H1 (cell line): ENCODE results near the gene BSN. TPM values are rescaled to one million over a fixed set of nuclear protein-coding genes. Genes with fewer than 3 reads are reported as not detected.

Source experiments
- CTCF ChIA-PET: fragments of 300-600 bp; sonication (Branson Sonifier 250); formaldehyde crosslinking; loops from one replicate; lab custom pipeline; 2021; ENCODE audit not compliant: partially characterized antibody; lab: Charles Lee
- POLR2A ChIA-PET: fragments of 300-600 bp; sonication (Branson Sonifier 250); formaldehyde crosslinking; loops from one replicate; lab custom pipeline; 2021; ENCODE audit warnings: inconsistent platforms; ENCODE audit not compliant: partially characterized antibody; lab: Charles Lee
- DNase-seq, 2 experiments: peaks; one replicate each; pipeline versions ENCODE4 v3.0.0 to v3.0.0-alpha.2; 2010 to 2022; ENCODE audit warnings: low spot score in 2 of 2, low read depth in 1 of 2, mixed read lengths in 1 of 2
- FAIRE-seq: peaks from 2 replicates; lab custom pipeline; 2011; peaks lifted over from hg19 to GRCh38; lab: Jason Lieb, UNC
- H2AFZ ChIP-seq: 2 replicates; pipeline ENCODE4 v1.8.1; 2012; ENCODE audit warnings: low read length, inconsistent platforms
- H2AK5ac ChIP-seq: 2 replicates; pipeline ENCODE4 v1.6.1; 2013; ENCODE audit warnings: low read depth, low read length
- H2BK120ac ChIP-seq: replicated peaks from 2 replicates; pipeline ENCODE3; 2013; ENCODE audit warnings: low read depth, low read length, inconsistent platforms
- H2BK12ac ChIP-seq: 2 replicates; pipeline ENCODE4 v1.6.1; 2013; ENCODE audit warnings: low read depth, low read length
- H2BK15ac ChIP-seq: 2 replicates; pipeline ENCODE4 v1.6.1; 2013; ENCODE audit warnings: low read length
- H2BK20ac ChIP-seq: 2 replicates; pipeline ENCODE4 v1.6.1; 2013; ENCODE audit warnings: low read length
- H2BK5ac ChIP-seq: 2 replicates; pipeline ENCODE4 v1.6.1; 2013; ENCODE audit warnings: low read depth, low read length
- H3K14ac ChIP-seq: 2 replicates; pipeline ENCODE4 v1.6.1; 2013; ENCODE audit warnings: inconsistent platforms; ENCODE audit not compliant: insufficient read length
- H3K18ac ChIP-seq: 2 replicates; pipeline ENCODE4 v1.6.1; 2013; ENCODE audit warnings: low read length; ENCODE audit errors: extremely low read depth
- H3K23ac ChIP-seq: 2 replicates; pipeline ENCODE4 v1.6.1; 2013; ENCODE audit warnings: inconsistent platforms; ENCODE audit not compliant: insufficient read length
- H3K23me2 ChIP-seq: 2 replicates; pipeline ENCODE4 v1.6.1; 2013; ENCODE audit warnings: low read depth, low read length
- H3K27ac ChIP-seq: 2 replicates; pipeline ENCODE4 v1.6.1; 2011; ENCODE audit warnings: low read depth, low read length, inconsistent platforms
- H3K27me3 ChIP-seq, 4 experiments: replicated peaks in 1 of 4; 1 replicate in 1 of 4; 2 replicates in 3 of 4; pipeline versions ENCODE4 v1.6.1 to v1.8.1; 2011 to 2013; ENCODE audit warnings: low read length in 3 of 4, mild to moderate bottlenecking in 3 of 4, inconsistent platforms in 2 of 4, mixed read lengths in 2 of 4, moderate library complexity in 1 of 4; ENCODE audit not compliant: control insufficient read depth in 3 of 4, insufficient read depth in 3 of 4; ENCODE audit errors: extremely low read depth in 1 of 4
- H3K36me3 ChIP-seq, 4 experiments: 2 replicates each; pipeline versions ENCODE4 v1.6.1 to v1.8.1; 2011 to 2013; ENCODE audit warnings: mild to moderate bottlenecking in 4 of 4, low read length in 3 of 4, moderate library complexity in 2 of 4, control low read depth in 1 of 4, inconsistent platforms in 1 of 4; ENCODE audit not compliant: insufficient read depth in 4 of 4, control insufficient read depth in 2 of 4
- H3K4ac ChIP-seq: replicated peaks from 2 replicates; pipeline ENCODE3; 2013; ENCODE audit warnings: low read length, low read depth, mixed read lengths, inconsistent platforms; ENCODE audit not compliant: insufficient read length
- H3K4me1 ChIP-seq, 4 experiments: replicated peaks in 1 of 4; 1 replicate in 1 of 4; 2 replicates in 3 of 4; pipeline versions ENCODE4 v1.6.1 to v1.8.1; 2011 to 2013; ENCODE audit warnings: low read length in 3 of 4, inconsistent platforms in 2 of 4, mixed read lengths in 1 of 4; ENCODE audit not compliant: insufficient read depth in 4 of 4, control insufficient read depth in 3 of 4
- H3K4me2 ChIP-seq, 2 experiments: 2 replicates each; pipeline versions ENCODE4 v1.6.1 to v1.8.1; 2011 to 2013; ENCODE audit warnings: low read depth in 2 of 2, low read length in 2 of 2, control low read depth in 1 of 2, inconsistent platforms in 1 of 2, mild to moderate bottlenecking in 1 of 2; ENCODE audit not compliant: insufficient read depth in 1 of 2
- H3K4me3 ChIP-seq, 4 experiments: fragments of 200-600, 300-600 bp in 1 of 4; sonication (generic), shearing (Covaris generic), sonication (Bioruptor Twin) in 1 of 4; 2 replicates each; pipeline versions ENCODE4 v1.5.1 to v1.8.1; 2011 to 2016; ENCODE audit warnings: low read length in 4 of 4, low read depth in 3 of 4, control low read depth in 2 of 4, inconsistent platforms in 2 of 4, mild to moderate bottlenecking in 2 of 4, mixed read lengths in 1 of 4, moderate library complexity in 1 of 4; ENCODE audit not compliant: insufficient read depth in 2 of 4; ENCODE audit errors: extremely low read depth in 1 of 4
- H3K56ac ChIP-seq: replicated peaks from 2 replicates; pipeline ENCODE3; 2013; ENCODE audit warnings: low read depth, mild to moderate bottlenecking, mixed read lengths, low read length, inconsistent platforms; ENCODE audit not compliant: insufficient read length
- H3K79me1 ChIP-seq: 2 replicates; pipeline ENCODE4 v1.6.1; 2013; ENCODE audit warnings: low read depth, low read length, control low read depth
- H3K79me2 ChIP-seq, 2 experiments: 2 replicates each; pipeline versions ENCODE4 v1.6.1 to v1.8.1; 2012 to 2013; ENCODE audit warnings: low read length in 2 of 2, mild to moderate bottlenecking in 2 of 2, inconsistent platforms in 1 of 2; ENCODE audit not compliant: insufficient read depth in 2 of 2, control insufficient read depth in 1 of 2
- H3K9ac ChIP-seq, 4 experiments: replicated peaks in 1 of 4; 1 replicate in 1 of 4; 2 replicates in 3 of 4; pipeline versions ENCODE4 v1.6.1 to v1.8.1; 2011 to 2013; ENCODE audit warnings: low read depth in 3 of 4, low read length in 3 of 4, control low read depth in 2 of 4, mild to moderate bottlenecking in 2 of 4, moderate library complexity in 2 of 4, inconsistent platforms in 1 of 4; ENCODE audit errors: extremely low read depth in 1 of 4
- H3K9me3 ChIP-seq, 2 experiments: 2 replicates each; pipeline versions ENCODE4 v1.6.1 to v1.8.1; 2012 to 2013; ENCODE audit warnings: mild to moderate bottlenecking in 2 of 2, moderate library complexity in 2 of 2, control low read depth in 1 of 2, inconsistent platforms in 1 of 2, low read depth in 1 of 2, low read length in 1 of 2, mixed read lengths in 1 of 2; ENCODE audit not compliant: insufficient read depth in 2 of 2
- H4K20me1 ChIP-seq, 2 experiments: replicated peaks in 1 of 2; 2 replicates each; pipeline versions ENCODE3 to v1.8.1; 2011 to 2013; ENCODE audit warnings: inconsistent platforms in 2 of 2, low read length in 2 of 2, mild to moderate bottlenecking in 1 of 2; ENCODE audit not compliant: insufficient read depth in 2 of 2, control insufficient read depth in 1 of 2
- H4K5ac ChIP-seq: 2 replicates; pipeline ENCODE4 v1.6.1; 2013; ENCODE audit warnings: low read length, low read depth, mixed read lengths, inconsistent platforms; ENCODE audit not compliant: insufficient read length
- H4K8ac ChIP-seq: 2 replicates; pipeline ENCODE4 v1.8.0; 2013; ENCODE audit warnings: mild to moderate bottlenecking, moderate library complexity, low read length, inconsistent platforms; ENCODE audit not compliant: insufficient read depth; ENCODE audit errors: extremely low read depth
- H4K91ac ChIP-seq: replicated peaks from 2 replicates; pipeline ENCODE3; 2013; ENCODE audit warnings: low read length, mixed read lengths, inconsistent platforms; ENCODE audit not compliant: insufficient read length
- ASH2L ChIP-seq: fragments of 200-600, 300-600 bp; sonication (generic); IDR thresholded peaks from one replicate; pipeline ENCODE4 v1.7.1; 2017; ENCODE audit warnings: low read length
- CBX5 ChIP-seq: fragments of 300-800, 300-1000 bp; sonication (generic); IDR thresholded peaks from 2 replicates; pipeline ENCODE4 v1.7.1; 2016; ENCODE audit warnings: antibody characterized with exemption, low read length, low read depth
- CHD2 ChIP-seq: IDR thresholded peaks from 2 replicates; pipeline ENCODE4 v1.6.1; 2012; ENCODE audit warnings: low read length, improper control_type of control experiment
- CTBP2 ChIP-seq: IDR thresholded peaks from 2 replicates; pipeline ENCODE4 v1.7.0; 2011; ENCODE audit warnings: borderline replicate concordance, mild to moderate bottlenecking, moderate library complexity, mixed read lengths, low read length; ENCODE audit not compliant: insufficient read depth, insufficient read length
- EP300 ChIP-seq, 2 experiments: IDR thresholded peaks; 1 replicate in 1 of 2; 2 replicates in 1 of 2; pipeline ENCODE4 v1.6.1; 2011 to 2012; ENCODE audit warnings: low read depth in 2 of 2, low read length in 2 of 2, mild to moderate bottlenecking in 2 of 2, borderline replicate concordance in 1 of 2, inconsistent platforms in 1 of 2, moderate library complexity in 1 of 2
- FOSL1 ChIP-seq: IDR thresholded peaks from 2 replicates; pipeline ENCODE4 v1.6.1; 2011; ENCODE audit warnings: mild to moderate bottlenecking, low read depth, low read length, moderate library complexity; ENCODE audit not compliant: insufficient read depth
- GABPA ChIP-seq: IDR thresholded peaks from 2 replicates; pipeline ENCODE4 v1.6.1; 2011; ENCODE audit warnings: mild to moderate bottlenecking, low read length, moderate library complexity, borderline replicate concordance; ENCODE audit not compliant: insufficient read depth
- JUND ChIP-seq: IDR thresholded peaks from 2 replicates; pipeline ENCODE4 v1.6.1; 2011; ENCODE audit warnings: mild to moderate bottlenecking, improper control_type of control experiment, low read length
- SAP30 ChIP-seq: fragments of 300-600 bp; sonication (generic); IDR thresholded peaks from 2 replicates; pipeline ENCODE4 v1.7.1; 2012; ENCODE audit warnings: low read length, moderate library complexity, mild to moderate bottlenecking, inconsistent platforms; ENCODE audit not compliant: insufficient read depth, insufficient replicate concordance
- TEAD4 ChIP-seq: IDR thresholded peaks from 2 replicates; pipeline ENCODE4 v1.6.1; 2012; ENCODE audit warnings: low read depth, low read length, inconsistent platforms, mixed read lengths
- USF2 ChIP-seq: IDR thresholded peaks from 2 replicates; pipeline ENCODE4 v1.6.1; 2011; ENCODE audit warnings: low read length, improper control_type of control experiment
- WGBS, 2 experiments: shearing (Covaris generic) in 1 of 2; methylation state at CpG; one replicate each; pipeline versions ENCODE4 v1.1.6 to v1.1.7; 2013 to 2015; ENCODE audit warnings: low lambda C conversion rate in 2 of 2, mixed read lengths in 2 of 2, inconsistent platforms in 1 of 2, low coverage in 1 of 2, missing lambda C conversion rate in 1 of 2; ENCODE audit not compliant: insufficient replicate concordance in 2 of 2, insufficient coverage in 1 of 2, insufficient read length in 1 of 2; ENCODE audit errors: extremely low coverage in 1 of 2, missing lambda C conversion rate in 1 of 2; 5-methylcytosine and 5-hydroxymethylcytosine counted together
- polyA plus RNA-seq, 7 experiments: library from polyadenylated mRNA; depleted of rRNA in 3 of 7; stranded (reverse) in 5 of 7; unstranded in 2 of 7; fragments of >200 nt in 5 of 7; fragments of 200-250 nt in 2 of 7; gene quantifications; 1 replicate in 5 of 7; 2 replicates in 1 of 7; 4 replicates in 1 of 7; pipeline versions ENCODE4 v1.2.1 to v1.2.3, GENCODE V29; 2011 to 2013; ENCODE audit warnings: missing spikeins in 2 of 7, mixed read lengths in 2 of 7
- total RNA-seq: library from RNA; stranded (reverse); fragmentation: NEBNext Ultra II Directional; extraction: Animal tissue kit (Norgen Biotek cat#: 25700); gene quantifications from 2 replicates; pipeline ENCODE4 v1.2.1, GENCODE V29; 2021

BSN gene
- total and polyA plus RNA-seq, 2 of the 8 experiments (the other 6 are each of a cell fraction or from before 2014, with no cell fraction given) = 0.60 to 3.0 TPM

- Histone ChIP-seq H4K5ac (no peak overlapping the region), H2BK120ac (no peak overlapping the region), H2BK20ac (no peak overlapping the region), H3K9ac (no peak overlapping the region), H3K4me3 (no peak overlapping the region), H3K9me3 (no peaks in the 10 kb centered on the region), H3K79me2 (no peaks in the 10 kb centered on the region), H3K36me3 (peaks cover 14 to 29% (median 22%) of the 10 kb centered on the region in 4 experiments), H2BK15ac (no peak overlapping the region), H3K4me1 (peaks cover 0 to 20% (median 5%) of the 10 kb centered on the region in 4 experiments; a peak in 6 of 7 replicates), H3K56ac (no peak overlapping the region), H3K23me2 (no peaks in the 10 kb centered on the region), H2AK5ac (no peak overlapping the region), H3K14ac (no peak overlapping the region), H3K27me3 (no peaks in the 10 kb centered on the region), H3K18ac (no peak overlapping the region), H2BK5ac (no peak overlapping the region), H4K91ac (no peak overlapping the region), H2AFZ (no peak overlapping the region), H2BK12ac (no peak overlapping the region), H3K79me1 (no peaks in the 10 kb centered on the region; the same call in 1 of the 2 replicates), H4K8ac (no peak overlapping the region), H3K23ac (no peak overlapping the region), H3K4me2 (no peak overlapping the region), H4K20me1 (peaks cover 9 to 11% of the 10 kb centered on the region in 2 experiments), H3K27ac (no peak overlapping the region), H3K4ac (no peak overlapping the region)
- WGBS, 2 experiments = 91% methylated on average over 9 of the region's 9 CpGs; no CpG with 5 or more reads in 1 of the 2 experiments
- no peak for DNase-seq
- ChIA-PET POLR2A (interaction anchor here (0.7 to 2.2 kb wide), 3 partner anchors 35 to 85 kb away, joined by 3 to 8 read pairs (median 5); partner anchors contain the start of gene DAG1), CTCF (interaction anchor here (0.5 to 1.2 kb wide), 5 partner anchors 16 to 1898 kb away, joined by 3 to 4 read pairs (median 3); no protein-coding TSS in a partner anchor)
- FAIRE-seq = no peak
- TF ChIP-seq EP300 (IDR thresholded peaks at IDR 0.05; ENCODE audit: borderline replicate concordance in 1 of 2, low read depth in 2 of 2, low read length in 2 of 2) (no peak), TEAD4 (no peak), ASH2L (no peak), GABPA (no peak), CBX5 (no peak), CHD2 (no peak), USF2 (no peak), FOSL1 (no peak), CTBP2 (no peak), JUND (no peak), SAP30 (no peak)
These were observed 20.3 kb upstream of the BSN start for GRCh38 chr3:49533786-49534519.
